ENCODE measurements around the gene SDSL.

The SDSL gene

GRCh38 chr12:113391145-113391544 is 31.0 kb upstream of the SDSL start:
- TF ChIP-seq, protein P1, sequence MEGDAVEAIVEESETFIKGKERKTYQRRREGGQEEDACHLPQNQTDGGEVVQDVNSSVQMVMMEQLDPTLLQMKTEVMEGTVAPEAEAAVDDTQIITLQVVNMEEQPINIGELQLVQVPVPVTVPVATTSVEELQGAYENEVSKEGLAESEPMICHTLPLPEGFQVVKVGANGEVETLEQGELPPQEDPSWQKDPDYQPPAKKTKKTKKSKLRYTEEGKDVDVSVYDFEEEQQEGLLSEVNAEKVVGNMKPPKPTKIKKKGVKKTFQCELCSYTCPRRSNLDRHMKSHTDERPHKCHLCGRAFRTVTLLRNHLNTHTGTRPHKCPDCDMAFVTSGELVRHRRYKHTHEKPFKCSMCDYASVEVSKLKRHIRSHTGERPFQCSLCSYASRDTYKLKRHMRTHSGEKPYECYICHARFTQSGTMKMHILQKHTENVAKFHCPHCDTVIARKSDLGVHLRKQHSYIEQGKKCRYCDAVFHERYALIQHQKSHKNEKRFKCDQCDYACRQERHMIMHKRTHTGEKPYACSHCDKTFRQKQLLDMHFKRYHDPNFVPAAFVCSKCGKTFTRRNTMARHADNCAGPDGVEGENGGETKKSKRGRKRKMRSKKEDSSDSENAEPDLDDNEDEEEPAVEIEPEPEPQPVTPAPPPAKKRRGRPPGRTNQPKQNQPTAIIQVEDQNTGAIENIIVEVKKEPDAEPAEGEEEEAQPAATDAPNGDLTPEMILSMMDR (IDR thresholded peaks at IDR 0.05; ENCODE audit: borderline replicate concordance, insufficient read depth, low read depth, low read length) = no peak
- no peak overlapping the region for H3K4me3 ChIP-seq (ENCODE audit: low read depth, low read length)

DNA sequence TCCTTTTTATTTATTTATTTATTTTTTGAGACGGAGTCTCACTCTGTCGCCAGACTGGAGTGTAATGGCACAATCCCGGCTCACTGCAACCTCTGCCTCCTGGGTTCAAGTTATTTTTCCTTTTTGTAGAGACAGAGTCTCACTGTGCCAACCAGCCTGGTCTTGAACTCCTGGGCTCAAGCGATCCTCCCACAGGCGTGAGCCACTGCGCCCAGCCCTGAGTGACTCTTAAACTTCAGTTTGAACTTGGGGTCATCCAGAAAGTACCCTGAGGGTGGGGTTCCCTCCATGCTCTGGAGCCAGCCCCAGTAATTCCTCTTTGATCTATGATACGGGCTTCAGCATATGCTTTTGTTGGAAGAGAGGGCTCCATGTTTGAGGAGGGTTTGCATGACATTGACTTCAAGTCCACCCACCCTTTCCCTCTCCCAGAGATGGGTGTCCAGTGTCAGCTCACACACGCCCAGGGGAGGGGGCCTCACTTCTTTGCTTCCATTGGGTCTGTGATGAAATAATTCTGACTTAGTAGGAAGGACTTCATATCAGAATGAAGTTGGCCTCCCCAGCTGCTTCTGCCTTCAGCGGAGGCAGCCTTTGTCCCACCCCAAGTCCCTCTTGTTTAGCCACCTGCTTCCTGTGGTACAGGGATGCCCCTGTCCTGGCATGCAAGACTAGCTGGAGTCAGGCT is 30.4 kb upstream of the SDSL start:
- TF ChIP-seq, protein P1 (IDR thresholded peaks at IDR 0.05; ENCODE audit: borderline replicate concordance, insufficient read depth, low read depth, low read length) = no peak
- H3K4me3 ChIP-seq (ENCODE audit: low read depth, low read length) = no peak overlapping the region

DNA sequence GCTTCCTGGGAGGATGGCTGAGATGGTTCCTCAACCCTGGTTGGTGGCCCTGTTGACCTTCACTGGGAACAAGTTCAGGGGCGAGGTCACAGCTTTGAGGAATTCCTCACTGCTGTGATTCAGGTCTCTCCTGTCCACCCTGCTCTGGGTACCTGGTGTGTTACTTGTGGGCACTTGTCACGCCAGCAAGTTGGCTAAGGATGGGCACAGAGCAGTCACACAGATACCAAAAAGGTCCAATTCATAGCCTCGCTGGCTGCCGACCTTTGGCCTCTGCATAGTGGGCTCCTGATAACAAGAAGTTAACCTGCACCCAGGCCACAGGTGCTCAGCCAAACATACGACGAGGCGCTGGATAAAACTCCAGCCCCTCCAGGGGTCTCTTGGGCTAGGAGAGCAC is 29.7 kb upstream of the SDSL start:
- TF ChIP-seq, protein P1 (IDR thresholded peaks at IDR 0.05; ENCODE audit: borderline replicate concordance, insufficient read depth, low read depth, low read length) = no peak

GRCh38 chr12:113392988-113393579 is 29.1 kb upstream of the SDSL start:
- no peak overlapping the region for H3K4me3 ChIP-seq (ENCODE audit: low read depth, low read length)
- TF ChIP-seq, protein P1 (IDR thresholded peaks at IDR 0.05; ENCODE audit: borderline replicate concordance, insufficient read depth, low read depth, low read length) = no peak

More for the DNA sequence above, 29.7 kb upstream of the SDSL start:
- H3K4me3 ChIP-seq (ENCODE audit: low read depth, low read length) = no peak overlapping the region

- H3K4me3 ChIP-seq (ENCODE audit: low read depth, low read length) = no peak overlapping the region
- TF ChIP-seq, protein P1 (IDR thresholded peaks at IDR 0.05; ENCODE audit: borderline replicate concordance, insufficient read depth, low read depth, low read length) = no peak
These were observed 28.4 kb upstream of the SDSL start for GRCh38 chr12:113393749-113394148.

GRCh38 chr12:113395119-113395518 is 27.1 kb upstream of the SDSL start:
- no peak overlapping the region for H3K4me3 ChIP-seq (ENCODE audit: low read depth, low read length)
- TF ChIP-seq, protein P1 (IDR thresholded peaks at IDR 0.05; ENCODE audit: borderline replicate concordance, insufficient read depth, low read depth, low read length) = no peak

DNA sequence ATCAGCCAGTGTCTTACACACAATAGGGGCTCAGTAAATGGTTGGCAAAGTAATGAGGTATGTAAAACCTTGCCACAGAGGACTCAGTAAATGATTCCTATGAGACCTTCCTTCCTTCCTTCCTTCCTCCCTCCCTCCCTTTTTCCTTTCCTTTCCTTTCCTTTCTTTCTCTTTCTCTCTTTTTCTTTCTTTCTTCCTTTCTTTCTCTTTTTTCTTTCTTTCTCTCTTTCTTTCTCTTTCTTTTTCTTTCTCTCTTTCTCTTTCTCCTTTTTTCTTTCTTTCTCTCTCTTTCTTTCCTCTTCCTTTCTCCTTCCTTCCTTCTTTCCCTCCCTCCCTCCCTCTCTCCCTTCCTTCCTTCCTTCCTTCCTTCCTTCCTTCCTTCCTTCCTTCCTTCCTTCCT is 26.0 kb upstream of the SDSL start:
- H3K4me3 ChIP-seq (ENCODE audit: low read depth, low read length) = no peak overlapping the region
- TF ChIP-seq, protein P1 (IDR thresholded peaks at IDR 0.05; ENCODE audit: borderline replicate concordance, insufficient read depth, low read depth, low read length) = no peak
